A673 (cell line): Measurements from ENCODE around the gene VIM.

Experiments used
- CTCF ChIP-seq: fragments of 300-800, 200-600 bp; sonication (generic); conservative IDR thresholded peaks from 2 replicates; pipeline ENCODE4 v1.5.1; 2017; ENCODE audit warnings: low read depth, mild to moderate bottlenecking, antibody characterized with exemption, low read length, moderate library complexity, mixed read lengths
- EZH2 ChIP-seq: fragments of 200-600 bp; sonication (generic); IDR thresholded peaks from 2 replicates; pipeline ENCODE4 v1.6.1; 2017; ENCODE audit warnings: borderline replicate concordance, low read depth, mild to moderate bottlenecking, mixed read lengths, antibody characterized with exemption, low read length; ENCODE audit not compliant: poor library complexity, severe bottlenecking

- TF ChIP-seq CTCF (peak; percentile 30), EZH2 (no peak)
Measured at GRCh38 chr10:17235136-17235535, 7.1 kb downstream of the VIM start.
